RCC 7860 (cell line): ENCODE measurements around the gene TOX3.

Experiments used
- DNase-seq: peaks from one replicate; pipeline ENCODE4 v3.0.0-alpha.2; 2015; ENCODE audit warnings: low spot score
- FAIRE-seq: peaks from 2 replicates; lab custom pipeline; 2012; peaks lifted over from hg19 to GRCh38; lab: Jason Lieb, UNC

TOX3 gene

DNA sequence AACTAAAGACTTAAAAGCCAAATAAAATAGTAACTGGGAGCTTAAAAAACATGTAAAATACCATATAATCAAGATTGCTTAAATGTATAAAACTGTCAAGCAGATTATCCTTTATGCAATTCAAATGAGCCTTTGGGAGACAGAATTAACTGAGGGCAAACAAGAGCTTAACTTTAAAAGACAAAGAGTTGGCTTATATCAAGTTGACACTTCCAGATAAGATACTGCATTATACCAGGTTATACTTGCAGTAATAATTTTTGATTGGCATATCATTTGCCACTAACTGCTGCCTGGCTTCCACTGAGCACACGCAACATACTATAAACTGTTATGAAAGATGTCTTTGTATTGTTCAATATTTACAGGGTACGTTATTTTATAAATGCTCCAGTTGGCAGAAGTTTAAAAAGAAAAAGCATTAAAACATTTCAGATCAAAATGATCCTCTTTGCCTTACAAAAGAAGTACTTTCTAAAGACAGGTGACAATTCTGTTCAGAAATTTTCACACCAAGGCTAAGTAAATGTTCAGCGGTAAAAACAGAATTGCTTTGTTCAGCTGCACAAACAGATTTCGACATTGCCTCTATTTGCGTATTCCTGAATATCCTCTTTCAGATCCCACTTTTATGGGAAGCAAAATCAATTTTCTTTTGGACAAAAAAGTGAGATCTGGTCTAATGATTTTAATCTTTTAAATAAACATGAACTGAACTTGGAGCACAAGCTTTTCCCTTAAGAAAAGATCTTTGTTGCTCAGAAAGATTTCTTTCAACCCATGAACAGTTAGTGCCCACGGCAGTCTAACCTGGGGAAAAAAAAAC lies 50.7 kb downstream of the TOX3 start:
- DNase-seq (no peak), FAIRE-seq (no peak)

GRCh38 chr16:52494621-52495020 lies 52.3 kb downstream of the TOX3 start:
- DNase-seq (no peak), FAIRE-seq (no peak)

DNA sequence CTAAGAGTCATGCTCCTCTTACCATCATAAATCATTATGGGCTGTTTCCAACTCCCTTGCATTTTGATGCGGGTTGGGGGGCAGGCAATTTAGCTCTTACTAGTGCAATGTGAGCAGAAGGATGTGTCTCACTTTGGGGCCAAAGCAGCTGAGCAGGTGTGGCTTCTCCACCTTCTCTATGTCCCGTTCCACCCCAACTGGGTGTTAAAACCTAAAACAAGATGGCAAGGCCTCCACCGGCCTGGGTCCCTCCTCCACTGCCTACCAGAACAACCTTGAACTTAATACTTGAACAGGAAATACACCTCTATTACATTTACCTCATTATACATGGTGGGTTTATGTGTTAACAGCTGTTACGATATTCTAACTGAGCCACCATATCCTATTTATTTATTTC lies 52.8 kb downstream of the TOX3 start:
- DNase-seq: no peak
- no peak for FAIRE-seq

- DNase-seq (no peak), FAIRE-seq (no peak)
Observed at GRCh38 chr16:52492789-52493357, 54.1 kb downstream of the TOX3 start.

DNA sequence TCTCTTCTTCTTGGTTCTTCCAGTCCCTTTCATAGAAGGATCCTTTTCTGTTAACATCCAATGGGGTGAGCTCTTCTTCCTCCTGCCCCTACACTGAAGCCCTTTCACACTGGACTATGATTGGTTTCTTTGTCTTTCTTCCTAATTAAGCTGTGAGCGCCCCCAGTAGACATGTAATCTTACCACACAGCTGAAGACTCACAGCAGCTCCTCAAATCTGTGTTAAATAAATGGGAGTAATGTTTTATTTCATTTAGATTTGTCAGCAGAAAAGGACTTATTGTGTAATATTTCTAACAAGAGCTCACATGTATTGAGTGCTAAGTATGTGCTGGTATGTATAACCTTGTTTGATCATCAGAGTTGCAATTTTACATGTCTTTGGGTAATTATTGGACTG lies 55.7 kb downstream of the TOX3 start:
- FAIRE-seq: no peak
- DNase-seq: no peak

DNA sequence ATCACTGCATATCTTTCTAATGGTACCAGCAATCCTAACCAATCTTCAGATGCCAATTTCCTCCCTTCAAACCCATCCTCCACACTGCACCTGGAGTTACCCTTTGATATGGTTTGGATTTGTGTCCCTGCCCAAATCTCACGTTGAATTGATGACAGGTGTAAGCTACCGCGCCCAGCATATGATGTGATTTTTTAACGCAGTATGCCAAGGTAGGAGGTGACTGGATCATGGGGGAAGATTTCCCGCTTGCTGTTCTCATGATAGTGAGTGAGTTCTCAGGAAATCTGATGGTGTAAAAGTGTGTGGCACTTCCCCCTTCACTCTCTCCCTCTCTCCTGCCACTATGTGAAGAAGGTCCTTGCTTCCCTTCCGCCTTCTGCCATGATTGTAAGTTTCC lies 57.0 kb downstream of the TOX3 start:
- no peak for FAIRE-seq
- no peak for DNase-seq

- DNase-seq: no peak
- FAIRE-seq: no peak
Observed at GRCh38 chr16:52488837-52489289, 58.1 kb downstream of the TOX3 start.

DNA sequence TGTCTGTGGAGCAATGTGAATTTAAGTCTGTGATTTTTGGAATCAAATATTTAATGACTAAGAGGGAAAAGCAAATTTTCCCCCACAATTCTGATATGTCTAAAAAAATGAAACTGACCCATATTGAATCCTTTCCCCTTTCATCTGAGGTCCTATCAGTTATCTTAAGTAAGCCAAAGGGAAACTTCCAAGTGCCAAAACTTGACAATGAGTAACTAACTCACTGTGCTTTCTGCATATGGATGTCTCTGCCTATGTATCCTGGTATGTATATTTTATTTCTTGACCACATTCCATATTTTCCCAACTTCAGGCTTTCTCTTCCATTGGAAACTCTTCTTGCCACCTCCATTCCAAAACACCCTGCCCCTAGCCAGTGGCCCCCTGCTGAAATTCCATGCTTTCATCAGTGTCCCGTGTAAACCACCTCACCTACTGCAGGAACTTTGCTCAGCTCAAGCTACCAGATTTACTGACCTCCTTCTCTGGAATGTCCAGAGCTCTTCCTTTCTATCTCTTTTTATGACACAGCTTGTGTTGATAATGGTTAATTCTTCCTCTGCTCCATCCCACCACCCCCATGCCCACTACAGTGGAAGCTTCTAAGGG lies 59.0 kb downstream of the TOX3 start:
- DNase-seq: no peak
- FAIRE-seq: no peak

DNA sequence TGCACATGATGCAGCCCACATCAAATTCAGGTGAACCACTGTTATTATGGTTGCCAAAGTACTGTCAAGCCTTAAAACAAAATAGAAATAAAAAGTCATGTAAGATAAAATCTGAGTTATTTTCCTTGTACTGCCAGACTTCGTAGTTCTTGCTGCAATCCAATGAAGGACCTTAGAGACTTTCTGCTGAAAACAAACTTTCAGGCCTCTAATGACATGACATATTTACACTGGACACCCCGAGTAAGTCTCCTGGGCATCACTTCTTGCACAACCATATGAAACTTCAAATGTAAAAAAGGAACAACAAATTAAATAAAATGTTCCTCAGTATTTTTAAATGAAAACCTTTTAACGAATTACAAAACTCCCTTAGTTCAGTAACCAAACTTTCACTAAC lies 66.7 kb downstream of the TOX3 start:
- no peak for FAIRE-seq
- no peak for DNase-seq

DNA sequence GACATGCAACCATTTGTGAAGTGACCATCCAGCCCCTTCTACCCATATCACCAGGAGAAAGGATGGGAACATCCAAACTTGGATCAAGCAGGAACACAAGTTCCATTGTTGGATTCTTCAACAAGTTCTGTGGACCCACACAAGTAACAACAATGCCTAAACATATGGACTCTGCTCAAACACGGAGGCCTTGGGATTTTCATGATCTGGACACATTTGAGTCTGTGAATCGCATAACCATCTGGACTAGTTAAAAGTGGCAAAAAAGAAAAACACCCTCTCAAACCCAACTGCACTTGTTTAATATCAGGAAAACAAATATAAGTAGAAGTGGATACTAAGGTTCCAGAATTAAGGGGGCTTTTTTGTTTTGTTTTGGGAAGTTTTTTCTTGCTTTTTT lies 70.8 kb downstream of the TOX3 start:
- FAIRE-seq (no peak), DNase-seq (no peak)

DNA sequence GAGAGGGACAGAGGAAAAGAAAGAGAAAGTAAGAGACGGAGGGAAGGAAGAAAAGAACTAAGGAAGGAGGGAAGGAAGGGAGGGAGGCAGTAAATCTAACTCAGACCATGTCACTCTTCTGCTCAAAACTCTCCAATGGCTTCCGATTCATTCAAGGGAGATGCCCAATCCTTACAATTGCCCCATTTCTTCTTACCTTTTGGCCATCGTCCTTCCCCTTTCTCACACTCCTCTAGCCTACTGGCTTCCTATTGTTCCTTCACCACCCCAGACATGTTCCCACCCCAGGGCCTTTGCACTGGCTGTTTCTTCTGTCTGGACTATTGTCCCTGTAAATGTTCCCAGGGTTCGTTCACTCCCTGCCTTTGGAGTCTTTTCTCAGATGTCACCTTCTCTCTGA lies 72.3 kb downstream of the TOX3 start:
- no peak for FAIRE-seq
- DNase-seq: no peak

GRCh38 chr16:52473096-52473495 lies 73.8 kb downstream of the TOX3 start:
- FAIRE-seq (no peak), DNase-seq (no peak)

GRCh38 chr16:52471650-52472370 lies 75.1 kb downstream of the TOX3 start:
- DNase-seq (no peak), FAIRE-seq (no peak)

GRCh38 chr16:52470585-52470984 lies 76.4 kb downstream of the TOX3 start:
- FAIRE-seq (no peak), DNase-seq (no peak)

DNA sequence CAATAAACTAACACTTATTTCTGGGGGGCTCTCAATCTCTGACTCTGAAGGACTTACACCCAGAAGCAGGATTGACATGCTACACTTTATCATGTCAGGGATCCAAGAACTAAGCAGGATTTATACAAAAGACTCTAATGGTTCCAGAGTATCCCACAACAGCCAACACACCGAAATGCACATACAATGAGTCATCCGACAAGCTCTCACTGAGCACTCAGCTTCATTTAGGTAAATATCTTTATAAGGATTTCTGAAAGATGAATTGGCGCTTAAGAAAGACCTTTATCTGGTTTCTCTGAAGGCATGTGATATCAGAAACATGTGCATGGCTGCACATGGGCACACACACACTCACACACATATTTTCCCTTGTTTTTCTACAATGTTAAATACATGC lies 77.2 kb downstream of the TOX3 start:
- no peak for DNase-seq
- FAIRE-seq: no peak

- no peak for FAIRE-seq
- no peak for DNase-seq
Observed at GRCh38 chr16:52469091-52469490, 77.9 kb downstream of the TOX3 start.

GRCh38 chr16:52467753-52468152 lies 79.2 kb downstream of the TOX3 start:
- no peak for DNase-seq
- no peak for FAIRE-seq

DNA sequence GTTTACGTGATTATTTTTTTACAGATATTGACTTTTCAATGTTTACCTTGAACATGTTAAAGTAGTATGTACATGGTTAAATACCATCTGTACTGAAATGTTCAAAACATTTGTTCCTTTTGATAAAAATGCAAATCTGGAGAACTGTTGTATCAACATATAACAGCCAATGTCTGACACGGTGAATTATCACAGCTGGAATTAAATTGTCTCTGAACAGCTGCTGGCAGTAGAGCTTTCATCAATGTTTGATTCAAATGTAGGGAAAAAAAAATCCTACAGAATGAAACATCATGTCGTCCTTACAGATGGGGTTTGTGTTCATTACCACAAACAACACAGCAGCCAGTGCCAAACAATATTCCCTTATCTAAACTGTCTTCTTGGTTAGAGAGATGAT lies 79.9 kb downstream of the TOX3 start:
- DNase-seq: no peak
- FAIRE-seq: no peak

DNA sequence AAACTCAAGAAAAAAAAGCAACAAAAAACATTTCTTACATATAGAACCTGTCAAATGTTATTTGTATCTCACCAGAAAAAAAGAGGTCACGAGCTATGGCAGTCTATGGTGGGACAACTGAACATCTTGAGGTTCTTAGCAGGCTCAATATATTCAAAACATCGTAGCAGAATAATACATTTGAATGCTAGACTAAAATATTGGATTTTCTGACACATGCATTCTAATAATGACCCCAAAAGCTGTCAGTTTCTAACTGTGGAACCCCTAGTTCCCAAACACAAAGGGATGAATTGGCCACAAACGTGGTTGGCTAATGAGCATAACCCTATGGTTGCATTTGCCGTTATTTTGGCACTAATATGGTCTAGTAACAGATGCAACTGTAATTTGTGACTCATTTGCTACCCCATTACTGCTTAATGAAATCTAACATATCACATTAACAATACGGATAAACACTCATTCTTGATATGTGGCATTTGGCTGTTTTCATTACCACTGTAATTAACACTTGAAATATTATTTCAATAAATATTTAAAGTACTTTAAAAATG lies 81.2 kb downstream of the TOX3 start:
- no peak for DNase-seq
- no peak for FAIRE-seq

DNA sequence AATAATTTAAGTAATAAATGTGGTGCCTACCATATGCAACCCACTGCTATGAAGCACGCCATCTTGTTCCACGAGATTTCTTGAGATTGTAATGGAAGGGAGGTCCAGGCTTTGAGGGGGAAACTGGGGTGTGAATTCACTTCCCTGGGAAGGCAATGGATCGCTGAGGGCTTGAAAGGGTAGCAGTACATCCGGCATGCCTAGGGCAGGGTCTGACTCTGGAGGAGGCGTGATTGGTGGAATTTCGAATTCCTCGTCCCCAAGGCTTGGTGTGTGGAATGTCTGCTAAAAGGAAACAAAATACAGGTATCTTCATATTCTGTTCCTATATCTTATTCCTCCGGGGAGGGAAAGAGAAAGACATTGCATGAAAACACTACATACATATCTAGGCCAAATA lies 83.0 kb downstream of the TOX3 start:
- DNase-seq (no peak), FAIRE-seq (no peak)

GRCh38 chr16:52462816-52463215 lies 84.1 kb downstream of the TOX3 start:
- FAIRE-seq (no peak), DNase-seq (no peak)
